Panc1 (cell line): ENCODE data around the gene ZNF593OS. TPM values are rescaled to one million over a fixed set of nuclear protein-coding genes. Genes with fewer than 3 reads are reported as not detected.

Experiments
- ATAC-seq: fragments of 200-7000 bp; cut with Tn5 transposase; 2 replicates; pipeline ENCODE4 v1.9.1; 2020; ENCODE audit warnings: mild to moderate bottlenecking, moderate library complexity
- BruUV-seq: library from RNA; stranded (reverse); fragments of 400-500 nt; replicated peaks from 2 replicates; lab custom pipeline; 2021; lab: Mats Ljungman, UMichigan
- CTCF ChIA-PET: fragments of 300-600 bp; sonication (Branson Sonifier 250); formaldehyde crosslinking; loops from one replicate; lab custom pipeline; 2022; ENCODE audit warnings: antibody characterized with exemption; lab: Charles Lee
- POLR2A ChIA-PET: fragments of 300-600 bp; sonication (Branson Sonifier 250); formaldehyde crosslinking; loops from one replicate; lab custom pipeline; 2022; ENCODE audit warnings: antibody characterized with exemption; lab: Charles Lee
- DNase-seq: peaks from one replicate; pipeline ENCODE4 v3.0.0-alpha.2; 2010; ENCODE audit warnings: low read depth, low spot score
- H3K27ac ChIP-seq: 2 replicates; pipeline ENCODE4 v1.5.1; 2011; ENCODE audit warnings: mild to moderate bottlenecking, low read length, inconsistent platforms
- H3K27me3 ChIP-seq: fragments of 200-500 bp; sonication (Bioruptor generic); 2 replicates; pipeline ENCODE4 v1.6.0; 2014; ENCODE audit warnings: low read length, inconsistent platforms; ENCODE audit not compliant: control insufficient read depth, insufficient read depth
- H3K36me3 ChIP-seq: fragments of 200-500 bp; sonication (Bioruptor generic); 2 replicates; pipeline ENCODE4 v1.5.1; 2014; ENCODE audit warnings: inconsistent platforms, mild to moderate bottlenecking, low read length, moderate library complexity; ENCODE audit not compliant: control insufficient read depth, insufficient read depth
- H3K4me1 ChIP-seq: 2 replicates; pipeline ENCODE4 v1.5.1; 2011; ENCODE audit warnings: inconsistent platforms, mild to moderate bottlenecking, low read length, moderate library complexity; ENCODE audit not compliant: control insufficient read depth, insufficient read depth
- H3K4me3 ChIP-seq, 2 experiments: 2 replicates each; pipeline ENCODE4 v1.5.1; 2011 to 2012; ENCODE audit warnings: low read depth in 2 of 2, low read length in 2 of 2, mild to moderate bottlenecking in 2 of 2, inconsistent platforms in 1 of 2, moderate library complexity in 1 of 2
- H3K9me3 ChIP-seq: fragments of 200-500 bp; sonication (Bioruptor generic); 2 replicates; pipeline ENCODE4 v1.5.1; 2014; ENCODE audit warnings: low read depth, mild to moderate bottlenecking, inconsistent platforms, low read length, moderate library complexity; ENCODE audit not compliant: control insufficient read depth, insufficient read depth
- POLR2AphosphoS5 ChIP-seq: IDR thresholded peaks from 2 replicates; pipeline ENCODE4 v1.6.1; 2012; ENCODE audit warnings: mild to moderate bottlenecking, low read depth, low read length, moderate library complexity
- SIN3A ChIP-seq: IDR thresholded peaks from 2 replicates; pipeline ENCODE4 v1.6.1; 2012; ENCODE audit warnings: low read depth, mild to moderate bottlenecking, low read length, moderate library complexity, borderline replicate concordance; ENCODE audit not compliant: insufficient read depth
- TCF7L2 ChIP-seq: IDR thresholded peaks from 2 replicates; pipeline ENCODE4 v1.6.1; 2011; ENCODE audit warnings: mild to moderate bottlenecking, low read depth, low read length, inconsistent platforms
- in situ Hi-C: cut with HindIII; loops from 2 replicates; pipeline ENCODE4 v1.10.0; 2016; ENCODE audit warnings: low sequenced_read_pairs, low pct_unique_long_range_greater_than_20kb
- intact Hi-C: fragments of 100-400 bp; cut with micrococcal nuclease; formaldehyde crosslinking; loops from one replicate; pipeline ENCODE4 v1.10.0; 2022; ENCODE audit not compliant: unreplicated experiment
- total RNA-seq: library from RNA; stranded (reverse); gene quantifications from one replicate; pipeline ENCODE4 v1.2.1, GENCODE V29; 2021; ENCODE audit not compliant: unreplicated experiment
- TF ChIP-seq, protein P1 (sequence below), 2 experiments: IDR thresholded peaks; 2 replicates each; pipeline ENCODE4 v1.6.1; 2011 to 2012; ENCODE audit warnings: low read depth in 2 of 2, control low read depth in 1 of 2, low read length in 1 of 2, mild to moderate bottlenecking in 1 of 2, moderate library complexity in 1 of 2; ENCODE audit not compliant: insufficient read depth in 1 of 2
- TF ChIP-seq, protein P2 (sequence below): fragments of 450-650 bp; IDR thresholded peaks from 2 replicates; pipeline ENCODE4 v1.5.1; 2017; ENCODE audit warnings: mild to moderate bottlenecking

ZNF593OS gene
- total RNA-seq, 1 experiment from 2014 or later, result not detected

DNA sequence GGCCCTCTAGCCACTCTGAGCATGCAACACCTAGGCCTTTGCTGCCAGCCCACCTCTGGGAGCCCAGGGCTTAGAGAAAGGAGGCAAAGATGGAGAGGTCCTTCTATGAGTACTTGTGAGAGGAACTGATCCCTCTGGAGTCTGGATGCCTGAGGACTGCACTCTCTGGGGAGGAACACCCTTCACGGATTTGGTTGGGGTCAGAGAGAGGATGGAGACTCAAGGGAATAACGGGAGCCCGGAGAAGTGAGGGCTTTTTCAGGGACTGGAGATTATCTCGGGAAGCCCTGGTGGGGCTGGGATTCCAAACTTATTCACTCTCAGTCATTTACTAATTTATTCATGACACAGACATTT is 2.5 kb downstream of the ZNF593OS start:
- ATAC-seq (no peak), DNase-seq (no peak)
- BruUV-seq, result no TSS peak
- Histone ChIP-seq H3K27ac (peak overlapping the region; percentile 60), H3K36me3 (no peaks in the 10 kb centered on the region; the same call in 1 of the 2 replicates), H3K9me3 (no peaks in the 10 kb centered on the region), H3K4me1 (peaks cover 17% of the 10 kb centered on the region), H3K4me3 (peak overlapping the region; percentile 87 to 95), H3K27me3 (no peaks in the 10 kb centered on the region)
- ChIA-PET CTCF (interaction anchor here (0.6 to 1.8 kb wide), 3 partner anchors 65 to 1197 kb away, joined by 3 to 10 read pairs (median 5); partner anchors contain the start of gene CEP85), POLR2A (interaction anchor here (0.8 kb wide), 1 partner anchor 15 kb away, joined by 3 read pairs; no protein-coding TSS in a partner anchor)
- no peak for TF ChIP-seq POLR2AphosphoS5
- TF ChIP-seq, protein P1, sequence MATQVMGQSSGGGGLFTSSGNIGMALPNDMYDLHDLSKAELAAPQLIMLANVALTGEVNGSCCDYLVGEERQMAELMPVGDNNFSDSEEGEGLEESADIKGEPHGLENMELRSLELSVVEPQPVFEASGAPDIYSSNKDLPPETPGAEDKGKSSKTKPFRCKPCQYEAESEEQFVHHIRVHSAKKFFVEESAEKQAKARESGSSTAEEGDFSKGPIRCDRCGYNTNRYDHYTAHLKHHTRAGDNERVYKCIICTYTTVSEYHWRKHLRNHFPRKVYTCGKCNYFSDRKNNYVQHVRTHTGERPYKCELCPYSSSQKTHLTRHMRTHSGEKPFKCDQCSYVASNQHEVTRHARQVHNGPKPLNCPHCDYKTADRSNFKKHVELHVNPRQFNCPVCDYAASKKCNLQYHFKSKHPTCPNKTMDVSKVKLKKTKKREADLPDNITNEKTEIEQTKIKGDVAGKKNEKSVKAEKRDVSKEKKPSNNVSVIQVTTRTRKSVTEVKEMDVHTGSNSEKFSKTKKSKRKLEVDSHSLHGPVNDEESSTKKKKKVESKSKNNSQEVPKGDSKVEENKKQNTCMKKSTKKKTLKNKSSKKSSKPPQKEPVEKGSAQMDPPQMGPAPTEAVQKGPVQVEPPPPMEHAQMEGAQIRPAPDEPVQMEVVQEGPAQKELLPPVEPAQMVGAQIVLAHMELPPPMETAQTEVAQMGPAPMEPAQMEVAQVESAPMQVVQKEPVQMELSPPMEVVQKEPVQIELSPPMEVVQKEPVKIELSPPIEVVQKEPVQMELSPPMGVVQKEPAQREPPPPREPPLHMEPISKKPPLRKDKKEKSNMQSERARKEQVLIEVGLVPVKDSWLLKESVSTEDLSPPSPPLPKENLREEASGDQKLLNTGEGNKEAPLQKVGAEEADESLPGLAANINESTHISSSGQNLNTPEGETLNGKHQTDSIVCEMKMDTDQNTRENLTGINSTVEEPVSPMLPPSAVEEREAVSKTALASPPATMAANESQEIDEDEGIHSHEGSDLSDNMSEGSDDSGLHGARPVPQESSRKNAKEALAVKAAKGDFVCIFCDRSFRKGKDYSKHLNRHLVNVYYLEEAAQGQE (IDR thresholded peaks at IDR 0.05; ENCODE audit: insufficient read depth in 1 of 2, low read depth in 2 of 2, low read length in 1 of 2), result no peak
- TF ChIP-seq, protein P2, sequence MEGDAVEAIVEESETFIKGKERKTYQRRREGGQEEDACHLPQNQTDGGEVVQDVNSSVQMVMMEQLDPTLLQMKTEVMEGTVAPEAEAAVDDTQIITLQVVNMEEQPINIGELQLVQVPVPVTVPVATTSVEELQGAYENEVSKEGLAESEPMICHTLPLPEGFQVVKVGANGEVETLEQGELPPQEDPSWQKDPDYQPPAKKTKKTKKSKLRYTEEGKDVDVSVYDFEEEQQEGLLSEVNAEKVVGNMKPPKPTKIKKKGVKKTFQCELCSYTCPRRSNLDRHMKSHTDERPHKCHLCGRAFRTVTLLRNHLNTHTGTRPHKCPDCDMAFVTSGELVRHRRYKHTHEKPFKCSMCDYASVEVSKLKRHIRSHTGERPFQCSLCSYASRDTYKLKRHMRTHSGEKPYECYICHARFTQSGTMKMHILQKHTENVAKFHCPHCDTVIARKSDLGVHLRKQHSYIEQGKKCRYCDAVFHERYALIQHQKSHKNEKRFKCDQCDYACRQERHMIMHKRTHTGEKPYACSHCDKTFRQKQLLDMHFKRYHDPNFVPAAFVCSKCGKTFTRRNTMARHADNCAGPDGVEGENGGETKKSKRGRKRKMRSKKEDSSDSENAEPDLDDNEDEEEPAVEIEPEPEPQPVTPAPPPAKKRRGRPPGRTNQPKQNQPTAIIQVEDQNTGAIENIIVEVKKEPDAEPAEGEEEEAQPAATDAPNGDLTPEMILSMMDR, result no peak
- TF ChIP-seq SIN3A, result no peak
- TF ChIP-seq TCF7L2, result no peak
- in situ Hi-C loops (no loop called here), intact Hi-C loops (no loop called here)

DNA sequence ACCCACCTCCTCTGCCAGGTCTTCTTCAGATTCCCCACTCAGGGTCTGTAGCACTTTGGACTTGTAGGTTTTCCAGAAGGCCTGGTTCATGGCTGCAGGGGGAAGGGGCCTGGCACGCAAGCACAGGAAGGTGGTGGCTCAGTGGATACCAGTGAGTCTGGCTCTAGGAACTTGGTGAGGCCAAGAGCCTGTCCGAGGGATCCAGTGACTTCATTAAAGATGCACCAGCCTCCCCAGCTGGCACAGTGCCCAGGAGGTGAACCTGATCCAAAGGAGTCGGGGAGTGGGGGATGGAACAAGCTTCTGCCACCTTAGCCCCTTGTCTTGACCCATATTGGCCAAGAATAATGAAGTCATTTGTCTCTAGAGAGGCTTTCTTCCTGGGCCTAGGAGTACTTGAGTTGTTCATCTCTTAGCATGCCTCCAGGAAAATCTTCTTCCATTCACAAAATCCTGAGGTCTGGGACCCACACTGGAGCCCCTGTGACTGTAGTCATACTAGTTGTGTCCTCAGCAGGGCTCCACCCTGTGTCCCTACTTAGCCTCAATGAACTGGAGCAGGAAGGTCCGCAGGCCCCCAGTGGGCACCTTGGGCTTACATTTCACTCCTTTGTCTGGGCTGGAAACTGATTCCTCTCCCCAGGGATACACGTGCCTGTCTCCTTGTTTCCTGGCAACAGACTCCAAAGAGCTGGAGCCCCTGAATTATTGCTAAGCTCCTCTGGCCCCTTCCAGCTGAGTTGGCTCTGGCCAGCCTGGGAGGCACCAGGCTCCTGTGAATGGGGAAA is 3.0 kb downstream of the ZNF593OS start, which contains the start of gene C1orf232:
TSS of gene C1orf232 (minus strand) at position 554 of the 788 bp plus-strand sequence. CDS start at position 90, 464 bp downstream.
- CTCF ChIA-PET, result interaction anchor here (0.6 to 1.8 kb wide), 2 partner anchors 66 to 160 kb away, joined by 5 to 10 read pairs; partner anchors contain the start of gene CEP85
- in situ Hi-C loops, result no loop called here

More for the DNA sequence above, 3.0 kb downstream of the ZNF593OS start, which contains the start of gene C1orf232:
- Histone ChIP-seq H3K4me3 (peak within 1 kb of the TSS; percentile 87 to 95), H3K9me3 (no peaks in the 10 kb centered on the region), H3K27me3 (no peaks in the 10 kb centered on the region), H3K27ac (peak within 1 kb of the TSS; percentile 93), H3K4me1 (peaks cover 17% of the 10 kb centered on the region), H3K36me3 (no peaks in the 10 kb centered on the region; the same call in 1 of the 2 replicates)
- intact Hi-C loops, result no loop called here
- TF ChIP-seq, protein P1 (IDR thresholded peaks at IDR 0.05; ENCODE audit: insufficient read depth in 1 of 2, low read depth in 2 of 2, low read length in 1 of 2), result no peak
- no TSS peak for BruUV-seq
- DNase-seq (no peak), ATAC-seq (no peak)
- POLR2A ChIA-PET, result no interaction called here
